Activated CD8-positive, alpha-beta T cell treated with anti-CD3 and anti-CD28 coated beads for 36 hours (primary cell): Measurements from ENCODE around the gene CD59. TPM values are rescaled to one million over a fixed set of nuclear protein-coding genes. Genes with fewer than 3 reads are reported as not detected.

Source experiments
- ATAC-seq: fragments of 200-7000 bp; cut with Tn5 transposase; one replicate; pipeline ENCODE4 v1.10.0; 2021; ENCODE audit warnings: mild to moderate bottlenecking, moderate library complexity
- CTCF ChIA-PET: fragments of 350-600 bp; sonication (Branson Sonifier 250); formaldehyde crosslinking; loops from one replicate; lab custom pipeline; 2021; ENCODE audit warnings: antibody characterized with exemption; lab: Charles Lee
- POLR2A ChIA-PET: fragments of 350-600 bp; sonication (Branson Sonifier 250); formaldehyde crosslinking; loops from one replicate; lab custom pipeline; 2021; ENCODE audit warnings: antibody characterized with exemption; lab: Charles Lee
- DNase-seq: peaks from one replicate; pipeline ENCODE4 v3.0.0-alpha.2; 2020
- H3K27ac Mint-ChIP-seq: one replicate; pipeline ENCODE4 v1.8.0; 2021; ENCODE audit warnings: mild to moderate bottlenecking, mixed read lengths
- H3K27me3 Mint-ChIP-seq: one replicate; pipeline ENCODE4 v1.8.0; 2021; ENCODE audit warnings: mixed read lengths
- H3K36me3 Mint-ChIP-seq: one replicate; pipeline ENCODE4 v1.8.0; 2021; ENCODE audit warnings: low read depth, mixed read lengths
- H3K4me1 Mint-ChIP-seq: one replicate; pipeline ENCODE4 v1.8.0; 2021; ENCODE audit warnings: low read depth, mixed read lengths
- H3K4me3 Mint-ChIP-seq: one replicate; pipeline ENCODE4 v1.8.0; 2021; ENCODE audit warnings: mild to moderate bottlenecking, moderate library complexity, mixed read lengths
- H3K9me3 Mint-ChIP-seq: one replicate; pipeline ENCODE4 v1.8.0; 2021; ENCODE audit warnings: mixed read lengths
- intact Hi-C: fragments of 100-400 bp; cut with micrococcal nuclease; formaldehyde crosslinking; loops from one replicate; pipeline ENCODE4 v1.10.0; 2022
- total RNA-seq, 2 experiments: library from RNA; stranded (reverse); gene quantifications; one replicate each; pipeline ENCODE4 v1.2.3, GENCODE V29; 2021
- TF ChIP-seq, protein P1 (sequence below): fragments of 200-600 bp; IDR thresholded peaks from one replicate; pipeline ENCODE4 v1.8.0; 2022; ENCODE audit warnings: antibody characterized with exemption, mild to moderate bottlenecking

The CD59 gene
- total RNA-seq, 2 experiments from 2014 or later: 36.0 to 36.1 TPM

DNA sequence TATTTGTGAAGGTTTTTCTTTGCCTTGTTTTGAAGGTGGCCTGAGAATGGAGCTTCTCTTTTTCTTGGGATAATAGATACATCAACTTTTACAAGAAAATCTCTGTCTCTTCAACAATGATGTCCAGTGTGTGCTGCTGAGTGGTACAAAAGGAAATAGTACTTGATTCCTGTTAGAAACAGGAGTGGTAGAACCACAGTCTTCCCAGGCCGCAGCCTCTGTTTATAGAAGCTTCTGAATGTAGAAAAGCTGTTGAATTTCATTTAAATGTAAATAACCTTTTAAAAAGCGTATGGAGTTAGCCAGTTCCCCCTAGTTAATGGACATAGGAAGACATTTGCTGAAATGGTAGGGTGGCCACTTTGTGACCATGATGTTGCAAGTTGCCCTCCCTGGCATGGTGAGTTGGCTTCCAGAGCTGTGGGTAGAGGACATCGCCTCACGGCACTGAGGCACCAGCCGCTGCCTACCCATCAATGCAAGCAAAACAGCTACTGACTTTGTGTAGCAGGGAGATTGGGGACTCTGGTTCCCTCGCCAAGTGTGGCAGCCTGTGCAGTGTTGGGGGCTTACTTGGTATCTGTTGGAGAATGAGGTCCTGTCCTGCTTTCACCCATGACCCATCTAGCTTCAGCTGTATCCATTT, 67.1 kb downstream of the CD59 start:
- no peaks in the 10 kb centered on the region for H3K4me1 Mint-ChIP-seq
- H3K36me3 Mint-ChIP-seq: no peaks in the 10 kb centered on the region
- DNase-seq (no peak), ATAC-seq (no peak)
- TF ChIP-seq, protein P1, sequence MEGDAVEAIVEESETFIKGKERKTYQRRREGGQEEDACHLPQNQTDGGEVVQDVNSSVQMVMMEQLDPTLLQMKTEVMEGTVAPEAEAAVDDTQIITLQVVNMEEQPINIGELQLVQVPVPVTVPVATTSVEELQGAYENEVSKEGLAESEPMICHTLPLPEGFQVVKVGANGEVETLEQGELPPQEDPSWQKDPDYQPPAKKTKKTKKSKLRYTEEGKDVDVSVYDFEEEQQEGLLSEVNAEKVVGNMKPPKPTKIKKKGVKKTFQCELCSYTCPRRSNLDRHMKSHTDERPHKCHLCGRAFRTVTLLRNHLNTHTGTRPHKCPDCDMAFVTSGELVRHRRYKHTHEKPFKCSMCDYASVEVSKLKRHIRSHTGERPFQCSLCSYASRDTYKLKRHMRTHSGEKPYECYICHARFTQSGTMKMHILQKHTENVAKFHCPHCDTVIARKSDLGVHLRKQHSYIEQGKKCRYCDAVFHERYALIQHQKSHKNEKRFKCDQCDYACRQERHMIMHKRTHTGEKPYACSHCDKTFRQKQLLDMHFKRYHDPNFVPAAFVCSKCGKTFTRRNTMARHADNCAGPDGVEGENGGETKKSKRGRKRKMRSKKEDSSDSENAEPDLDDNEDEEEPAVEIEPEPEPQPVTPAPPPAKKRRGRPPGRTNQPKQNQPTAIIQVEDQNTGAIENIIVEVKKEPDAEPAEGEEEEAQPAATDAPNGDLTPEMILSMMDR: no peak
- no peak overlapping the region for H3K4me3 Mint-ChIP-seq
- H3K9me3 Mint-ChIP-seq: no peaks in the 10 kb centered on the region
- no peak overlapping the region for H3K27ac Mint-ChIP-seq
- intact Hi-C loops: no loop called here
- ChIA-PET CTCF (interaction anchor here (1.2 to 1.9 kb wide), 2 partner anchors 13 to 138 kb away, joined by 3 to 4 read pairs; no protein-coding TSS in a partner anchor), POLR2A (no interaction called here)
- H3K27me3 Mint-ChIP-seq: peaks cover 4% of the 10 kb centered on the region

DNA sequence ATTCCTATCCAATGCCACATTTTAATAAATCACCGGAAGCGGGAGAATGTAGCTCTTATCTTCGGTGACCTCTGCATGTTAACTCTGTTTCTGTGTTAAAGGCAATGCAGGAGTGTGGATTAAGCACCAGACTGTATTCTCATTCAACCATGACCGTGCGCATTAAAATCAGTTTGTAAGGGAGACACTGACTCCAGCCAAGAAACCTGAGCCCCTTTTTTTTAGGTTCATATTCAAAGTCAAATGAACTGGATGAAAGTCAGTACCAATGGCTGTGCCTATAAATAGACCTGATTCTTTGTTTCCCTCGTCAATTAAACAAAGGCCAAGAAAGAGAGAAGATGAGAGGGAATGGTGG, 67.8 kb downstream of the CD59 start:
- Mint-ChIP-seq H3K4me1 (no peaks in the 10 kb centered on the region), H3K4me3 (no peak overlapping the region), H3K27me3 (peaks cover 4% of the 10 kb centered on the region), H3K9me3 (no peaks in the 10 kb centered on the region), H3K27ac (no peak overlapping the region), H3K36me3 (no peaks in the 10 kb centered on the region)
- ChIA-PET POLR2A (no interaction called here), CTCF (interaction anchor here (1.2 kb wide), 1 partner anchor 139 kb away, joined by 3 read pairs; no protein-coding TSS in a partner anchor)
- TF ChIP-seq, protein P1: no peak
- ATAC-seq (no peak), DNase-seq (no peak)
- intact Hi-C loops: no loop called here

DNA sequence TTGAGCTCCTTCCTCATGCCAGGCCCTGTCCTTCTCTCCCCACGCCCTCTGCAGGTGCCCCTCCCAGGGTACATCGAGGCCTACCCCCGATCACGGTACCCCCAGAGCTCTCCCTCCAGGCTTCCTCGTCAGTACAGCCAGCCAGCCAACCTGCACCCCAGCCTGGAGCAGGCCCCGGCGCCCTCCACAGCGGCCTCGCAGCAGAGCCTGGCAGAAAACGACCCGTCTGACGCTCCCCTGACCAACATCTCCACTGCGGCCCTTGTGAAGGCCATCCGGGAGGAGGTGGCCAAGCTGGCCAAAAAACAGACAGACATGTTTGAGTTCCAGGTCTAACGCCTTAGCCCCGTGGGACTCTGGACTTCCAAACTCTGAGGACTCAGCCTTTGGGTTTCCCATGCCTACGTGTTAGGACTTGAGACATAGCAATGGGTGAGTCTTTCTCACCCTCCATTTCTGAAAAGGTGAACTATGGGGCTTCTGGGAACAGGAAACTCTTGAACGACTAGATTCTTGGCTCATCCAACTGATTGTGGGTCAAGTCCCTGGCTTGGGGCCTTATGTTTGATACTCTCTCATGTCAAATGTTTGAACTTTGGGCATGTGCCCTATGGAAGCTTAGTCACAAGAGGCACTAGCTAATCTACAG, 68.3 kb downstream of the CD59 start:
- ChIA-PET CTCF (no interaction called here), POLR2A (no interaction called here)
- TF ChIP-seq, protein P1: no peak
- no peak overlapping the region for H3K27ac Mint-ChIP-seq
- H3K36me3 Mint-ChIP-seq: no peaks in the 10 kb centered on the region
- peaks cover 4% of the 10 kb centered on the region for H3K27me3 Mint-ChIP-seq
- no peak overlapping the region for H3K4me3 Mint-ChIP-seq
- intact Hi-C loops: no loop called here
- no peak for DNase-seq
- ATAC-seq: no peak
- H3K9me3 Mint-ChIP-seq: no peaks in the 10 kb centered on the region
- no peaks in the 10 kb centered on the region for H3K4me1 Mint-ChIP-seq

DNA sequence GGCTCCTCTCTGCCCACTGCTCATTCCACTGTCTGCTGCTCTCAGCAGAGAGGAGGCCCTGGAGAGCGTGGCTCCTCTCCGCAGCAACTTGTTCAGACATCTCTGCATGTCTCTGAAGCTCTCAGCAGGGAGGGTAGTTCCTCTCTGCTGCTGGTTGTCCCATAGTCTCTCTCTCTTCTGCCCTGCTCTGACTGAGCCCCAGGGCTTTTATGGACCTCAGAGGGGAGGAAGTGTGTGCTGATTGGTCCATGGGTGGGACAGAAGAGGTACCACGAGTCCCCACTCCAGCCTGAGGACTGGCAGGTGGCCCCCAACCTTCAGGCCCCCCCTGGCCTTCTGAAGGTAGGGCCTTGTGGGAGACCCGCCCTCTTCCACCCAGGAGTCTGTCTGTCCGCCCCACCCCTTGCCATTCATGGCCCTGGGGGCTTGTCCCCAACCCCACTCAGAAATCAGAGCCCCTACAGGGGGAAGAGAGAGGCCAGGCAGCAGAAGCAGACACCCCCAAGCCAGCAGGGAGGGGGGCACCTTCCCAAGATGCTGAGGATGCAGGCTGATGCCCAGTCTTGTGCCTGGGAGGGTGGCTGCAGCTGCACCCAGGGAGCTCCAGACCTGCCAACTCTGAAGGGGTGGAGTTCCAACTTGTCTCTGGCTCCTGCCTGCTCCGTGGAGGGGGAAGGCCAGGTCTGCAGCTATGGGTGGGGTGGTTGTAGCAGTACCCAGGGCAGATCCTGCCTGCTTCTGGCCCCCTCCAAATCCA, 70.7 kb downstream of the CD59 start:
- no peak for DNase-seq
- TF ChIP-seq, protein P1: no peak
- H3K4me1 Mint-ChIP-seq: no peaks in the 10 kb centered on the region
- intact Hi-C loops: no loop called here
- ATAC-seq: no peak
- H3K27ac Mint-ChIP-seq: no peak overlapping the region
- ChIA-PET CTCF (no interaction called here), POLR2A (no interaction called here)
- no peaks in the 10 kb centered on the region for H3K9me3 Mint-ChIP-seq
- no peak overlapping the region for H3K4me3 Mint-ChIP-seq
- H3K27me3 Mint-ChIP-seq: peaks cover 1% of the 10 kb centered on the region
- no peaks in the 10 kb centered on the region for H3K36me3 Mint-ChIP-seq

DNA sequence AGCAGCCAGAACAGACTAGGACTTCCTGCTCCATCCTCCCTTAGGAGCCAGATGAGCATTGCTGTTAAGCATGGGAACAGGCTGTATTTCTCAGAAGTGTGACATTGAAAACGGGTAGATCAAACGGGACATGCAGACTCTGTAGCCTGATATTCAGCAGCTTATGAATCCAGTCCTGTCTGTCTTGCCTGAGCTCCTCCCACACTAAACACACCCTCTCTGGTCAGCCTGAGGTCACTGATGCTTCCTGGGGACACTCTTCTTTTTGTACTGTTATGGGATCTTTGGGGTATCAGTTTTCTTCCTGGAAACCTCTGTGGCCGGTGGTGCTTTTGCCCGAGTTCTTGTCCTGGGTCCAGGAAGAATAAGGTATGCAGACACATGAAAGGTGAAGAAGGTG, 71.4 kb downstream of the CD59 start:
- ATAC-seq (no peak), DNase-seq (no peak)
- H3K4me1 Mint-ChIP-seq: no peaks in the 10 kb centered on the region
- TF ChIP-seq, protein P1: no peak
- no peaks in the 10 kb centered on the region for H3K36me3 Mint-ChIP-seq
- intact Hi-C loops: no loop called here
- H3K27ac Mint-ChIP-seq: no peak overlapping the region
- no peaks in the 10 kb centered on the region for H3K9me3 Mint-ChIP-seq
- no peak overlapping the region for H3K4me3 Mint-ChIP-seq
- POLR2A ChIA-PET: no interaction called here
- peaks cover 1% of the 10 kb centered on the region for H3K27me3 Mint-ChIP-seq
- CTCF ChIA-PET: no interaction called here
